NCI-H510A (cell line): ENCODE results near the gene C8G.
A peak's percentile ranks its signal among the peaks of the same experiment; 100 is the strongest.

ENCODE experiments used
- DNase-seq: peaks from one replicate; lab custom pipeline; 2025; lab: John Stamatoyannopoulos, UW

C8G gene

GRCh38 chr9:136944519-136945332 is at the start of gene C8G, which contains the start of gene FBXW5:
TSS of gene C8G (plus strand) at chr9:136945243. CDS start at chr9:136945321, 78 bp downstream.
TSS of gene FBXW5 (minus strand) at chr9:136944738. CDS start at chr9:136944083, 655 bp downstream.
- DNase-seq = peak; percentile 93

DNA sequence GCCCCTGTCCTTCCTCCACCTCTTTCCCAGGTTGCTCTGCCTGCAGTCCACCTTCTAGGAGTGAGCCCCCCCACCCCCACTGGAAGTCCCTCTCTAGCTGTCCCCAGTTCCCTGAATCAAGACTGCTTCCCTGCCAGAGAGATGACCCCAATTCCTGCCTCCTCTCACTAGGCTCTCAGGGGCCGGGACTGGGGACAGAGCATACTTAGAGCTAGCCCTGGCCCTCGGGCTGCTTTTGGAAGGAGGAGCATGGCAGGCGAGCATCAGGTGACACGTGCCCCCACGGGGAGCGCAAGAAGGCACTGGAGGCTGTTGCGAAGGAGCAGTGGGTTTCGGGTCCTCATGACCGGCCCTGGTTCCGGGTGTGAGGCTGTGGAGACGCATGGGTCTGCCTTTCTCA is 49.0 kb upstream of the C8G start:
- no peak for DNase-seq

- DNase-seq = no peak
Measured at GRCh38 chr9:136898483-136899100, 46.5 kb upstream of the C8G start.

DNA sequence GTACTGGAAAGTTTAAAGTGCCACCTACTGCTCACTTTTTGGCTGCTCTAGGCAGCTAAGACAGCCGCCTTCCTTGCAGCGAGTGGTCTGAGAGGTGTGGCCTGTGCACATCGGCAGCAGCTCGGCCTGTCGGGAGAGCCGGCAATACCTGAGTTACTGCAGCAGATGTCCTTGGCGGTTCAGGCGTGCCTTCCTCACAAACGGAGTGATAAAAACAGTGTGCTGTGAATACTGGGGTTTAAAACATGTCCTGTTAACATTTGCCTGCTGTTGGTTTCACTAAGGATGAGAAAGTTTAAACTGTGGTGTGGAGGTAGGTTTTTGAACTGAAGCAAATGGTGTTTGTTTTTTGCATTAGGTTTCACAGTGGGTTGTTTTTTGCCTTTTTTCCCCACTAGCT is 45.8 kb upstream of the C8G start:
- DNase-seq = no peak

- no peak for DNase-seq
Measured at GRCh38 chr9:136900556-136900955, 44.5 kb upstream of the C8G start.

DNA sequence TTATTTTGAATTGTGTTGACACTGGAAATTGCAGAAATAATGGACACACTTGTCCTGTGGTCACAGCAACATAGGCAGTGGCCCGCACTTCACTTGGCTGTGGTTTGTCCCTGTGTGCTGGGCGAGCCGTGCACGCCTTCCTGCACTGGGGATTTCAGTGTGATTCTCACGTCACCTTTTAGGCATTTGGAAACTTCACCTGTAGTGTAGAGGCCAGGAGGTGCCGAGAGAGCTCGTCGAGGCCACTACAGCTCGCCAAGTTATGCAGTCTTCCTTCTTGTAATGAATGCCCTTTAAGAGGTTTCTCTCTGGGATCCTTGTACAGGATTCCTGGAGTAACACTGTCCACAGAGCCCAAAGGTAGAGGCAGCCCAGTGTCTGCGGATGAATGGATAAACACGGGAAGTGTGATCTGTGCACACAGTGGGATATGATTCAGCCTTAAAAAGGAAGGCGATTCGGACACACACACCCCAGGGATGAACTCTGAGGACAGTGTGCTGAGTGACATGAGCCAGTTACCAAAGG is 44.0 kb upstream of the C8G start:
- no peak for DNase-seq

DNA sequence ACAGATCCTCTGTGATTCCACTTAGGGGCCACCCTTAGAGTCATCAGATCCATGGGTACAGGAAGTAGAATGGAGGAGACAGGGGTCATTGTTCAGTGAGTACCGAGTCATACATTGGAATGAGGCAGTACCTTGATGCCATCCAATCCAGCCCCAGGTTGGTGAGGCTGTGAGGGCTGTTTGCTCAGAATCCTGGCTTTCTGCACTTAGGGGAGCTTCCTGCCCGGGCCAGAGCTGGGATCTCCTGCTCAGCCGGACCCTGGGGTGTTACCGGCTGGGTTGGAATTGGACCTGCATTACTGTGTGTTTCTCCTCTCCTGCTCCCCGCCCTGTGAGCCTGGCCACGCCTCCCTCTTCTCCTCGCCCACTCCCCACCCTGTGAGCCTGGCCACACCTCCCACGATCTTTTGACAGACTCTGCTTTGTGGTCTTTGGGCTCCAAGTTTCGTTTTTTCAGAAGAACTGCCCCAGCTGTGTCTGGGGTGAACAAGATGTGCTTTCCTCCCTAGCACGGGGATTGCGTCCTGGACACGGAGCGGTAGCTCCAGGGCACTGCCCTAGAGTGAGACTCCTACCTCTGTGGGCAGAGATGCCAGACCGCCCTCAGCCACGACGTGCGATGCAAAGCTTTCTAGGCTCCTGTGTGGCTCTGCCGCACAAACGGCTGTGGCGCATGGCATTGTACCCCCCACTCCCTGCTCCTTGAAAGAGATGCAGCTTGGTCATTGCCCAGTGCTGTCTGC is 43.4 kb upstream of the C8G start:
- DNase-seq = no peak

- DNase-seq = no peak
Measured at GRCh38 chr9:136902259-136902821, 42.7 kb upstream of the C8G start.

DNA sequence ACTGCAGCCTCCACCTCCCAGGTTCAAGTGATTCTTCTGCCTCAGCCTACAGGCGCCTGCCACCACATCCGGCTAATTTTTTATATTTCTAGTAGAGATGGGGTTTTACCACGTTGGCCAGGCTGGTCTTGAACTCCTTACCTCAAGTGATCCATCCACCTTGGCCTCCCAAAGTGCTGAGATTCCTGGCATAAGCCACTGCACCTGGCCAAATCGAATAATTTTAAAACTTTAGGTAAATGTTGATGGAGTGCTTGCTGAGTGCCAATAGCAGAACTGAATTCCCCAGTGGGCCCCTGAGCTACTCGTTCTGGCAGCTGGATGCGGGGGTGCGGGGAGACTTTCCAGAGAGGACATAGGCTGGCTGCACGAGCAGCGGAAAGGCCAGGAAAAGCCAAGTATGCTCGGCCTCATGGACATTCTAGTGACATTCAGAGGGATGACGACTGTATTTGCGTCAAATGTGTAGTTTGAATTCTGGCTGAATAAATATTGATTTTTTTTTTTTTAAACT is 41.9 kb upstream of the C8G start:
- no peak for DNase-seq

DNA sequence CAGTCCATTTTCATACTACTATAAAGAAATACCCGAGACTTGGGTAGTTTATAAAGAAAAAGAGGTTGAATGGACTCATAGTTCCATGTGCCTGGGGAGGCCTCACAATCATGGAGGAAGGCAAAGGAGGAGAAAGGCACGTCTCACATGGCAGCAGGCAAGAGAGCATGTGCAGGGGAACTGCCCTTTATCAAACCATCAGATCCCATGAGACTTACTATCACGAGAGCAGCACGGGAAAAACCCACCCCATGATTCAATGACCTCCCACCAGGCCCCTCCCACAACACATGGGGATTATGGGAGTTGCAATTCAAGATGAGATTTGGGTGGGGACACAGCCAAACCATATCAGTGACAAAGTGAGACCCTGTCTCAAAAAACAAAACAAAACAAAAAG is 38.8 kb upstream of the C8G start:
- no peak for DNase-seq

DNA sequence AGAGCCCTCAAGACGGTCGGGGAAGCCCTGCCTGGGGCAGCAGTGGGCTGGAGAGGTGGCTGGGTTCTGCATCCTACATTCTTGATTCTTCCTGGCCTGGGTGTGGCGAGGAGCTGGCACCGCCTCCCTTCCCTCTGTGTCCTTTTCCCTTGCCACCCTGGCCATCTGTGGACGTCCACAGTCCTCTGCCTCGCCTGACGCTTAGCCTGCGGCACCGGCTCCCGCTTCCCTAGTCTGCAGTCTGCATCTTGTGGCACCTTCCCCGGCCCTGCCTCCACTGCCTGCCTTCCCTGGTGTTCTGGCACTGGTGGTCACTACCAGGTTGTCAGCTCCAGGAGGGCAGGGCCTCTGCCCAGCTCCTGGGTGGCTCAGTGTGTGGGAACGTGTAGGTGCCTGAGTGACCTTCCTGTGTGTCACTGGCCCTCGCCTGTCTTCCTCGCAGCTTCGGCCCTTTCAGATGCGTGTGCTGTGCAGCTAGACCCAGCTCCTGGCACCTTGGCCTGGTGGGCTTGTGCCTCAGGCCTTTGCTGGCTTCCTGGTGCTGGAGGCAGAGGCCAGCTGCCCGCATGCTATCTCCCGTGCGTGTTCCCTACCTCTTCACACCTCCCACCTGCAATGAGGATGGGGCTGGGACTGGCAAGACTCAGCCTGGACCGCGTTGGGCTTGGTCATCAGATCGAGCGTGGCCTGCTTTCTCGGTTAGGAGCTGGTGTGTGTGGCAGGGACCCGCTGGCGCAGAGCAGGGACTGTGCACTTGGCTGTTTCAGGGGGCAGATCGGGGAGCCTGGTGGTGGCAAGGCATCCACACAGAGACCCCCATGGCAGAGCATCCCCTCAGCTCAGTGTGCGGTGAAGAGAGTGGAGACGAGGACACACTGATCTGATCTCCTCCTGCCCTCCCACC is 37.8 kb upstream of the C8G start:
- no peak for DNase-seq

DNA sequence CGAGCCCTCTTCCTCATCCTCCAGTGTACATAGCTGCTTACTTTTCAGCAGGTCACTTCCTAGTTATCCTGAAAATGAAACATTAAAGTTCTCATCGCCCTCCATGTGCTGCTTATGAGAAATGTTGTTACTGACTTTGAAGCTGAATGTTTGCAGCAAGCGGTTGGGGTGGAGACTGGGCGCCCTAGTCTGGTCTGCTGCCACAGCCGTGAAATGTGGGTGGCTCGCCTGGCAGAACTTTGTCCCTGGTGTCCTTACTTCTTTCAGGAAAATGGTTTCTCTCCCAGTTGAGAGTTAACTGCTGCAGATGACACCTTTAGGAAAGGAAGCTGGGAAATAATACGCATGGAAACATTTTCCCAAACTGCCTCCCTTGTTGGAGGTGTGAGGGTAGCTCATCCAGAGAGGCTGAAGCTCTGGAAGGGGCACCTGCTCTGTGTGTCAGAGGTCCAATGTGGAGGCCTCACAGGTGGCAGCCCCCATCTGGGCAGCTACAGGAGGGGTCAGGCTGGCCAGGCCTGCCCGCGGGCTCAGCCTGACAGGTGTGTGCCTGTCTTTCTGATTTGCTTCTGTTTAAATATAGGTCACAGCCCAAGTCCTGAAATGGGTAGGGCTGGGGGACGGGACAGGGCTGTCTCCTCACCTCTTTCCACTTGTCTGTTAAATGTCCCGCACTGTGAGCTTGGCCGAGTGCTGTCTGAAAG is 34.7 kb upstream of the C8G start:
- DNase-seq = no peak

DNA sequence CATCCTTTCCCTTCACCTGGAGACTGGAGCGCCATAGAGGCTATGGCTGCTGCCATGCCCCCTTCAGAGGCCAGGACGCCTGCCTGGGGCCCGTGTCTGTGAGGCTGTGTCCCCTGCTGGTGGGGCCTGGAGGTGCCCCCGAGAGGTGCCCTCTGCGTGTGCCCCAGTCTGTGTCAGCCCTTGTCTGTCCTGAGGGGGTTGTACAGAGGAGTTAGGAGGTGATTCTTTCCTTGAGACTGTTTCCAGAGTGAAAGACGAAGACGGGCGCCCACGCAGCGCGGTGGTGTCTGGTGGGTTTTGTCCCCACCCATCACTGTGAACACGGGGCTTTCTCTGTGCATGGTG is 34.2 kb upstream of the C8G start:
- DNase-seq = no peak

DNA sequence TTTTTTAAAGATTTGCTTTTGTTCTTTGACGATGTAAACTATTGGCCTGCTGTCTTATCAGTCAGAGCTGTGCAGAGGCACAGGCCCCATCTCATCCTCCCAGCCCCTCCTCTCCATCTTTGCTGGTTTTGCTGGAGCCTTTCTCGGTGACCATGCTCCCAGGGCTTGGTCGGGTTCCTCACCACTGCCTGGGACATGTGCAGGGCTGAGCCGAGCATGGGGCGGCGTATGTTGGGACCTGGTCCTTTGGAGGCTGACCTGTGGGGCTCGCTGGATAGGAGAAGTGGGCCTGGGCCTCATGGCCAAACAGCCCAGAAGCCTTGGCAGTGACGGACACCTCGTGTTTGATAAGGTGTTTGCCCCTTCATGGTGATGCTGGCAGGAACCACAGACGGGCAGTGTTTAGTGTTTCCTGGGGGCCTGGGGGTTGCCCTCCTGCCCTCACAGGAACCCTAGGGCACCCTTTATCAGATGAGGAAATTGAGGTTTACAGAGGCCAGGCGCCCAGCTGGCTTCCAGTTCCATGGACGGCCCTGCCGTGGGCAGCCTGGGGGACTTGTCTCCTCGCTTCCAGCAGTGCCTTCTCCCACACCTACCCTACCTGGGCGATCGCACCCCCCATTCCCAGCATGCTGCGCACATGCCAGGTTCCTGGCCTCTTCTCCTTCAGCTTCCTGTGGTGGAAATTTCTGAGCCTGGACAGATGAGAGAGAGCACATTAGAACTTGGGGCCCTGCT is 31.2 kb upstream of the C8G start:
- no peak for DNase-seq

DNA sequence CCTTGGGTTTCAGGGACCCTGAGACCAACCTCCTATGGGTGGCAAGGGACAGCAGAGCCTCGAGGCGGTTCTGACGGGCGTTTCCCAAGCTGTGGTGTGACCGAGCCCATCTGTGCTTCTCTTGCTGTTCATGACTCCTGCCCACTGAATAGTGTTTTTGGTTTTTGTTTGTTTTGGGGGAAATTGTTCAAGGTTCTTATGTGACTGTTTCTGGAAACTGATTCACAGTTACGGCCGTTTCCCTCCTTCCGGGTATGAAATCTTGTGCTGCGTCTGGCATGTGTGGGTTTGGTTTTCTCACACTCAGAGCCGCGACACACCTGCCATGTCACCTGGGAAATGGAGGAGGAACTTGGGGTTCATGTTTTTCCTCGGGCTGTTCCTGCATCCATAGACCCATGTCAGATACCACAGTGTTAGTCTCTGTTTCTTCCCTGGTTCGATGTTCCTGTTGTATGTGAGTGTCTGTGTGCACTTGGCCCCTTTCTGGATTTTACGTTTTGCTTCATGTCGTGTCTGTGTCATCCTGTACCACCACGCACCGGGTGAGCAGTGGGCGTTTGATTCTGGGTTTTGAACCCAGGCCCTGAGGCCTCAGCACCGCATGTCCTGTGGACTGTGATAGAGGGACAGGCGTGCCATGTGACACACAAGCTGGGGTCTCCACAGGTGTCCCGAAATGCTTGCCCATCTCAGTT is 29.3 kb upstream of the C8G start:
- no peak for DNase-seq

GRCh38 chr9:136916330-136917184 is 28.5 kb upstream of the C8G start:
- DNase-seq = no peak

- DNase-seq = no peak
Measured at GRCh38 chr9:136917902-136918301, 27.1 kb upstream of the C8G start.

DNA sequence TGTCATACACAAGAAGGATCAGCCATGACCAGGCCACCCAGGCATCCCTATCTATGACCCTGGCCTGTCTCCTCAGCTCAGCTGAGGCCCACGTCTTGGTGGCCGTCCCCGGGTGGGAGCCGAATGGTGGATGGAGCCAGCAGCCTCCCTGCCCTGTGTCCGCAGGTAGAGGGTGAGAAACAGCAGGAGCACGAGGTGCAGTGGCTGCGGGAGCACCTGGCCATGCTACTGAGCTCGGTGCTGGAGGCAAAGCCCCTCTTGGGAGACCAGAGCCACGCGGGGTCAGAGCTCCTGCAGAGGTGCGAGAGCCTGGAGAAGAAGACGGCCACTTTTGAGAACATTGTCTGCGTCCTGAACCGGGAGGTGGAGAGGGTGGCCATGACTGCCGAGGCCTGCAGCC is 25.0 kb upstream of the C8G start:
- DNase-seq = no peak
